HepG2 (cell line): ENCODE measurements around the gene ARL15. TPM values are rescaled to one million over a fixed set of nuclear protein-coding genes. Genes with fewer than 3 reads are reported as not detected.

Experiments
- ATAC-seq: fragments of 200-7000 bp; cut with Tn5 transposase; 3 replicates; pipeline ENCODE4 v1.9.1; 2020; ENCODE audit warnings: mild to moderate bottlenecking, moderate library complexity
- BruUV-seq: library from RNA; stranded (reverse); fragments of 400-500 nt; replicated peaks from 2 replicates; lab custom pipeline; 2021; lab: Mats Ljungman, UMichigan
- CTCF ChIA-PET: fragments of 300-600 bp; formaldehyde crosslinking; extraction: SDS; loops from one replicate; lab custom pipeline; 2021; ENCODE audit warnings: low total read pairs, inconsistent platforms, low intra/inter-chr PET ratio; lab: Yijun Ruan, JAX
- POLR2A ChIA-PET: fragments of 350-600 bp; sonication (Branson Sonifier 250); formaldehyde crosslinking; loops from one replicate; lab custom pipeline; 2020; ENCODE audit warnings: antibody characterized with exemption, inconsistent platforms; lab: Yijun Ruan, JAX
- DNase-seq: peaks from one replicate; pipeline ENCODE4 v3.0.0-alpha.2; 2015; ENCODE audit warnings: low spot score
- FAIRE-seq: peaks from 3 replicates; lab custom pipeline; 2011; peaks lifted over from hg19 to GRCh38; lab: Jason Lieb, UNC
- H2AFZ ChIP-seq: one replicate; pipeline ENCODE4 v1.6.1; 2011; ENCODE audit warnings: low read length, inconsistent platforms
- H3K27ac ChIP-seq: fragments of 300-600 bp; 3 replicates; pipeline ENCODE4 v1.8.0; 2011; ENCODE audit warnings: mixed run types, mild to moderate bottlenecking, mixed read lengths, low read length, inconsistent platforms; ENCODE audit not compliant: insufficient read depth; ENCODE audit errors: extremely low read length
- H3K27me3 ChIP-seq, 2 experiments: fragments of 200-600 bp in 1 of 2; 2 replicates in 1 of 2; 3 replicates in 1 of 2; pipeline versions ENCODE4 v1.6.0 to v1.8.0; 2011; ENCODE audit warnings: low read length in 2 of 2, mild to moderate bottlenecking in 2 of 2, moderate library complexity in 2 of 2, inconsistent platforms in 1 of 2; ENCODE audit not compliant: insufficient read depth in 2 of 2, control insufficient read depth in 1 of 2
- H3K36me3 ChIP-seq, 2 experiments: fragments of 200-600 bp in 1 of 2; replicated peaks in 1 of 2; 2 replicates in 1 of 2; 3 replicates in 1 of 2; pipeline versions ENCODE4 v1.5.1 to v1.8.0; 2011; ENCODE audit warnings: low read length in 2 of 2, inconsistent platforms in 1 of 2; ENCODE audit not compliant: insufficient read depth in 2 of 2, control insufficient read depth in 1 of 2
- H3K4me1 ChIP-seq: 2 replicates; pipeline ENCODE4 v1.5.1; 2012; ENCODE audit warnings: low read length, inconsistent platforms; ENCODE audit not compliant: insufficient read depth
- H3K4me2 ChIP-seq: 2 replicates; pipeline ENCODE4 v1.6.0; 2011; ENCODE audit warnings: low read depth, low read length, inconsistent platforms
- H3K4me3 ChIP-seq, 3 experiments: fragments of 200-600 bp in 1 of 3; sonication (generic), shearing (Covaris generic) in 1 of 3; replicated peaks in 1 of 3; 2 replicates each; pipeline ENCODE4 v1.5.1; 2011 to 2016; ENCODE audit warnings: low read length in 3 of 3, inconsistent platforms in 2 of 3, low read depth in 2 of 3, mild to moderate bottlenecking in 2 of 3, control low read depth in 1 of 3, mixed read lengths in 1 of 3; ENCODE audit not compliant: insufficient read depth in 1 of 3
- H3K79me2 ChIP-seq: one replicate; pipeline ENCODE4 v1.6.1; 2011; ENCODE audit warnings: low read length, inconsistent platforms; ENCODE audit not compliant: insufficient read depth
- H3K9ac ChIP-seq: 2 replicates; pipeline ENCODE4 v1.6.0; 2011; ENCODE audit warnings: mild to moderate bottlenecking, low read depth, low read length, inconsistent platforms; ENCODE audit not compliant: insufficient read depth
- H3K9me3 ChIP-seq: 2 replicates; pipeline ENCODE4 v1.5.1; 2012; ENCODE audit warnings: mild to moderate bottlenecking, low read length
- H4K20me1 ChIP-seq: 2 replicates; pipeline ENCODE4 v1.6.0; 2011; ENCODE audit warnings: inconsistent platforms, mild to moderate bottlenecking, low read length, moderate library complexity; ENCODE audit not compliant: insufficient read depth
- ATF7 ChIP-seq, 2 experiments: fragments of 450-650 bp in 1 of 2; sonication (generic) in 1 of 2; formaldehyde crosslinking in 1 of 2; IDR thresholded peaks; 2 replicates each; pipeline versions ENCODE4 v1.4.0 to v1.6.1; 2016 to 2020; ENCODE audit warnings: antibody characterized with exemption in 1 of 2, mild to moderate bottlenecking in 1 of 2, missing genetic modification reagents in 1 of 2
- BORCS8-MEF2B ChIP-seq: sonication (generic); formaldehyde crosslinking; IDR thresholded peaks from 2 replicates; pipeline ENCODE4 v1.8.0; 2022; ENCODE audit warnings: mild to moderate bottlenecking, missing genetic modification reagents
- MXD1 ChIP-seq: sonication (generic); formaldehyde crosslinking; IDR thresholded peaks from 2 replicates; pipeline ENCODE4 v1.4.0; 2020; ENCODE audit warnings: mild to moderate bottlenecking, missing genetic modification reagents
- MYNN ChIP-seq: sonication (generic); formaldehyde crosslinking; IDR thresholded peaks from 2 replicates; pipeline ENCODE4 v1.4.0; 2020; ENCODE audit warnings: mild to moderate bottlenecking, low read depth, missing genetic modification reagents
- NFE2 ChIP-seq: sonication (generic); formaldehyde crosslinking; IDR thresholded peaks from 2 replicates; pipeline ENCODE4 v1.4.0; 2020; ENCODE audit warnings: missing genetic modification reagents
- NFIC ChIP-seq: IDR thresholded peaks from 2 replicates; pipeline ENCODE4 v1.6.1; 2012; ENCODE audit warnings: mild to moderate bottlenecking, low read length, inconsistent platforms
- PAF1 ChIP-seq: IDR thresholded peaks from 2 replicates; pipeline ENCODE4 v1.6.1; 2016; ENCODE audit warnings: missing genetic modification reagents, missing compliant biosample characterization
- PHF21A ChIP-seq: sonication (generic); formaldehyde crosslinking; IDR thresholded peaks from 2 replicates; pipeline ENCODE4 v1.5.0; 2020; ENCODE audit warnings: mild to moderate bottlenecking, missing genetic modification reagents
- RXRA ChIP-seq: sonication (generic); formaldehyde crosslinking; IDR thresholded peaks from 2 replicates; pipeline ENCODE4 v1.5.1; 2020; ENCODE audit warnings: missing genetic modification reagents
- ZFP82 ChIP-seq: sonication (generic); formaldehyde crosslinking; IDR thresholded peaks from 2 replicates; pipeline ENCODE4 v1.5.1; 2020; ENCODE audit warnings: mild to moderate bottlenecking, missing genetic modification reagents, borderline replicate concordance
- ZNF136 ChIP-seq: sonication (generic); formaldehyde crosslinking; IDR thresholded peaks from 2 replicates; pipeline ENCODE4 v1.8.1; 2022; ENCODE audit warnings: low read depth, mild to moderate bottlenecking, moderate library complexity, missing genetic modification reagents
- ZNF232 ChIP-seq: sonication (generic); formaldehyde crosslinking; IDR thresholded peaks from 2 replicates; pipeline ENCODE4 v1.4.0; 2020; ENCODE audit warnings: missing genetic modification reagents, borderline replicate concordance
- ZNF446 ChIP-seq: sonication (generic); formaldehyde crosslinking; IDR thresholded peaks from 2 replicates; pipeline ENCODE4 v1.5.0; 2020; ENCODE audit warnings: mild to moderate bottlenecking, missing genetic modification reagents
- WGBS: methylation state at CpG from one replicate; pipeline ENCODE4 v1.1.6; 2017; ENCODE audit warnings: low lambda C conversion rate; 5-methylcytosine and 5-hydroxymethylcytosine counted together
- in situ Hi-C: cut with HindIII; loops from 2 replicates; pipeline ENCODE4 v1.10.0; 2017; ENCODE audit warnings: low pct_unique_long_range_greater_than_20kb; ENCODE audit not compliant: extremely low pct_ligation_motif_present
- intact Hi-C: fragments of 100-400 bp; cut with micrococcal nuclease; formaldehyde crosslinking; loops from one replicate; pipeline ENCODE4 v1.10.0; 2022; ENCODE audit not compliant: unreplicated experiment
- polyA plus RNA-seq, 8 experiments: library from polyadenylated mRNA; depleted of rRNA in 3 of 8; stranded (reverse) in 7 of 8; unstranded in 1 of 8; fragments of >200 nt; fragmentation: Illumina TruSeq in 4 of 8; extraction: Trizol in 4 of 8; gene quantifications; 2 replicates each; pipeline versions ENCODE4 v1.2.1 to v1.2.3, GENCODE V29; 2011 to 2016; ENCODE audit warnings: low read depth in 4 of 8, missing spikeins in 1 of 8, mixed read lengths in 1 of 8; ENCODE audit not compliant: insufficient read depth in 1 of 8
- total RNA-seq, 5 experiments: library from RNA; depleted of rRNA; stranded (reverse); fragments of >200 nt; fragmentation: Illumina TruSeq; extraction: Trizol; gene quantifications; 2 replicates each; pipeline ENCODE4 v1.2.3, GENCODE V29; 2016; ENCODE audit warnings: low read depth in 1 of 5
- TF ChIP-seq, protein P1 (sequence below): sonication (generic); formaldehyde crosslinking; conservative IDR thresholded peaks from 2 replicates; pipeline ENCODE4 v1.4.0; 2020; ENCODE audit warnings: missing genetic modification reagents

The ARL15 gene
- total and polyA plus RNA-seq, 2 of the 13 experiments (the other 11 are each of a cell fraction or from before 2014, with no cell fraction given) = 2.5 to 7.7 TPM

DNA sequence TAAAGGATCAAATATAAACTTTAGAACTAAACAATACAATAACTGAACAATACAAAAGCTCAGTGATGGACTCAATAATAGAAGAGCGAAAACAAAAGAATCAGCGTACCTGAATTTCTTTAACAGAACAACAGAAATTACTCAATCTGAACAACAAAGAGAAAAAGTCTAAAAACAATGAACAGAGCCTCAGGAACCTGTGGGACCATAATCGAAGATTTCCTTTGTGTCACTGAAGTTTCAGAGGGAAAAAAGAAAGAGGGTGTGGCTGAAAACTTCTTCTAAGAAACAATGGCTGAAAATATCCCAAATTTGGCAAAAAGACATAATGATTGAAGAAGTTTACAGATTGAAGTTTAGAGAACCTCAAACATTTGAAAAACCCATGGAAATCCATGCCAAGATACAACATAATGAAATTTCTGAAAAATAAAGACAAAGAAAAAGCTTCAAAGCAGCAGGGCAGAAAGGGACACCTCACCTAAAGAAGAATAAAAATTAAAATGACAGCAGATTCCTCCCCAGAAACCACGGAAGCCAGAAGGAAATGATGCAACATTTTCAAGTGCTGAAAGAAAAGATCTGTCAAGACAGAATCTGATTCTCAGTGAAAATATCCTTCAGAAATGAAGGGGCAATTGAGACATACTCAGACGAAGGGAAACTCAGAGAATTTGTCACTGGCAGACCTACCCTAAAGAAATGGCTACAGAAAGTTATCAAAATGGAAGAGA lies 288.8 kb downstream of the ARL15 start:
- no peak for FAIRE-seq
- 62% methylated on average over 5 of the region's 5 CpGs for WGBS

GRCh38 chr5:54018438-54018837 lies 291.9 kb downstream of the ARL15 start:
- in situ Hi-C loops = no loop called here
- ATAC-seq (no peak), FAIRE-seq (no peak), DNase-seq (no peak)
- H3K27ac ChIP-seq = no peak overlapping the region
- no peak overlapping the region for H3K9ac ChIP-seq
- POLR2A ChIA-PET = no interaction called here
- CTCF ChIA-PET = no interaction called here
- H3K36me3 ChIP-seq = no peaks in the 10 kb centered on the region
- intact Hi-C loops = no loop called here
- no peak overlapping the region for H3K4me3 ChIP-seq
- no peaks in the 10 kb centered on the region for H3K27me3 ChIP-seq
- H3K4me2 ChIP-seq = no peak overlapping the region
- H3K79me2 ChIP-seq = no peaks in the 10 kb centered on the region
- BruUV-seq = no TSS peak
- WGBS = 88% methylated on average over 3 of the region's 3 CpGs
- no peak overlapping the region for H2AFZ ChIP-seq
- peaks cover 10% of the 10 kb centered on the region for H3K9me3 ChIP-seq
- no peaks in the 10 kb centered on the region for H4K20me1 ChIP-seq
- no peaks in the 10 kb centered on the region for H3K4me1 ChIP-seq
- no peak for TF ChIP-seq ZFP82 (CRISPR knock-in tag)
- TF ChIP-seq RXRA = no peak
- no peak for TF ChIP-seq BORCS8-MEF2B
- no peak for TF ChIP-seq ZNF232 (CRISPR knock-in tag)
- no peak for TF ChIP-seq MXD1 (CRISPR knock-in tag)
- TF ChIP-seq NFIC = no peak
- TF ChIP-seq ZNF136 = no peak
- no peak for TF ChIP-seq NFE2
- TF ChIP-seq PHF21A (CRISPR knock-in tag) = no peak
- no peak for TF ChIP-seq PAF1 (CRISPR knock-in tag)
- TF ChIP-seq, protein P1, sequence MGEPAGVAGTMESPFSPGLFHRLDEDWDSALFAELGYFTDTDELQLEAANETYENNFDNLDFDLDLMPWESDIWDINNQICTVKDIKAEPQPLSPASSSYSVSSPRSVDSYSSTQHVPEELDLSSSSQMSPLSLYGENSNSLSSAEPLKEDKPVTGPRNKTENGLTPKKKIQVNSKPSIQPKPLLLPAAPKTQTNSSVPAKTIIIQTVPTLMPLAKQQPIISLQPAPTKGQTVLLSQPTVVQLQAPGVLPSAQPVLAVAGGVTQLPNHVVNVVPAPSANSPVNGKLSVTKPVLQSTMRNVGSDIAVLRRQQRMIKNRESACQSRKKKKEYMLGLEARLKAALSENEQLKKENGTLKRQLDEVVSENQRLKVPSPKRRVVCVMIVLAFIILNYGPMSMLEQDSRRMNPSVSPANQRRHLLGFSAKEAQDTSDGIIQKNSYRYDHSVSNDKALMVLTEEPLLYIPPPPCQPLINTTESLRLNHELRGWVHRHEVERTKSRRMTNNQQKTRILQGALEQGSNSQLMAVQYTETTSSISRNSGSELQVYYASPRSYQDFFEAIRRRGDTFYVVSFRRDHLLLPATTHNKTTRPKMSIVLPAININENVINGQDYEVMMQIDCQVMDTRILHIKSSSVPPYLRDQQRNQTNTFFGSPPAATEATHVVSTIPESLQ (CRISPR knock-in tag) = no peak
- no peak for TF ChIP-seq ZNF446 (CRISPR knock-in tag)

More for the DNA sequence above, 288.8 kb downstream of the ARL15 start:
- H3K9ac ChIP-seq = no peak overlapping the region
- no peak for DNase-seq
- no TSS peak for BruUV-seq
- H3K4me2 ChIP-seq = no peak overlapping the region
- no peaks in the 10 kb centered on the region for H3K36me3 ChIP-seq
- no peak overlapping the region for H3K27ac ChIP-seq
- TF ChIP-seq ATF7 (IDR thresholded peaks at IDR 0.05) (0 out of 2 replicates have a peak, but pooled peaks have one; percentile 17), ATF7 (CRISPR knock-in tag; IDR thresholded peaks at IDR 0.05) (no peak), MYNN (CRISPR knock-in tag) (no peak)
- ATAC-seq = no peak
- no peak overlapping the region for H3K4me3 ChIP-seq
- no peaks in the 10 kb centered on the region for H3K4me1 ChIP-seq
- H2AFZ ChIP-seq = no peak overlapping the region
- CTCF ChIA-PET = no interaction called here
- in situ Hi-C loops = no loop called here
- intact Hi-C loops = no loop called here
- H4K20me1 ChIP-seq = no peaks in the 10 kb centered on the region
- H3K79me2 ChIP-seq = no peaks in the 10 kb centered on the region
- H3K9me3 ChIP-seq = no peaks in the 10 kb centered on the region
- POLR2A ChIA-PET = no interaction called here
- H3K27me3 ChIP-seq = no peaks in the 10 kb centered on the region
